Measurements from ENCODE around the gene RNF149. TPM values are rescaled to one million over a fixed set of nuclear protein-coding genes. Genes with fewer than 3 reads are reported as not detected.

The RNF149 gene
- total RNA-seq, 4 donors from 2014 or later, result 17.4 to 105 (median 82.0) TPM

GRCh38 chr2:101295895-101296294 lies 12.6 kb downstream of the RNF149 start:
- TF ChIP-seq, protein P1, sequence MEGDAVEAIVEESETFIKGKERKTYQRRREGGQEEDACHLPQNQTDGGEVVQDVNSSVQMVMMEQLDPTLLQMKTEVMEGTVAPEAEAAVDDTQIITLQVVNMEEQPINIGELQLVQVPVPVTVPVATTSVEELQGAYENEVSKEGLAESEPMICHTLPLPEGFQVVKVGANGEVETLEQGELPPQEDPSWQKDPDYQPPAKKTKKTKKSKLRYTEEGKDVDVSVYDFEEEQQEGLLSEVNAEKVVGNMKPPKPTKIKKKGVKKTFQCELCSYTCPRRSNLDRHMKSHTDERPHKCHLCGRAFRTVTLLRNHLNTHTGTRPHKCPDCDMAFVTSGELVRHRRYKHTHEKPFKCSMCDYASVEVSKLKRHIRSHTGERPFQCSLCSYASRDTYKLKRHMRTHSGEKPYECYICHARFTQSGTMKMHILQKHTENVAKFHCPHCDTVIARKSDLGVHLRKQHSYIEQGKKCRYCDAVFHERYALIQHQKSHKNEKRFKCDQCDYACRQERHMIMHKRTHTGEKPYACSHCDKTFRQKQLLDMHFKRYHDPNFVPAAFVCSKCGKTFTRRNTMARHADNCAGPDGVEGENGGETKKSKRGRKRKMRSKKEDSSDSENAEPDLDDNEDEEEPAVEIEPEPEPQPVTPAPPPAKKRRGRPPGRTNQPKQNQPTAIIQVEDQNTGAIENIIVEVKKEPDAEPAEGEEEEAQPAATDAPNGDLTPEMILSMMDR (IDR thresholded peaks at IDR 0.05), result no peak
- TF ChIP-seq POLR2A (IDR thresholded peaks at IDR 0.05), result no peak
- H3K9me3 ChIP-seq, result no peaks in the 10 kb centered on the region
- no peaks in the 10 kb centered on the region for H3K36me3 ChIP-seq
- DNase-seq, result no peak
- H3K27me3 ChIP-seq, result no peaks in the 10 kb centered on the region
- H3K4me1 ChIP-seq, result no peaks in the 10 kb centered on the region
- intact Hi-C loops (cut with DNase I; ENCODE audit: low total_unique reads), result no loop called here
- no peak overlapping the region for H3K27ac ChIP-seq
- no peak overlapping the region for H3K4me3 ChIP-seq

GRCh38 chr2:101294861-101295260 lies 13.6 kb downstream of the RNF149 start:
- intact Hi-C loops (cut with DNase I; ENCODE audit: low total_unique reads), result no loop called here
- Histone ChIP-seq H3K4me1 (no peaks in the 10 kb centered on the region), H3K4me3 (no peak overlapping the region), H3K27ac (no peak overlapping the region), H3K27me3 (no peaks in the 10 kb centered on the region), H3K9me3 (no peaks in the 10 kb centered on the region), H3K36me3 (no peaks in the 10 kb centered on the region)
- DNase-seq, result no peak
- TF ChIP-seq, protein P1 (IDR thresholded peaks at IDR 0.05), result no peak
- TF ChIP-seq POLR2A (IDR thresholded peaks at IDR 0.05), result no peak

GRCh38 chr2:101293544-101293943 lies 15.0 kb downstream of the RNF149 start:
- Histone ChIP-seq H3K36me3 (no peaks in the 10 kb centered on the region), H3K4me1 (no peaks in the 10 kb centered on the region), H3K27me3 (no peaks in the 10 kb centered on the region), H3K4me3 (no peak overlapping the region), H3K27ac (no peak overlapping the region), H3K9me3 (no peaks in the 10 kb centered on the region)
- intact Hi-C loops (cut with DNase I; ENCODE audit: low total_unique reads), result no loop called here
- no peak for DNase-seq
- no peak for TF ChIP-seq POLR2A (IDR thresholded peaks at IDR 0.05)
- TF ChIP-seq, protein P1 (IDR thresholded peaks at IDR 0.05), result no peak

DNA sequence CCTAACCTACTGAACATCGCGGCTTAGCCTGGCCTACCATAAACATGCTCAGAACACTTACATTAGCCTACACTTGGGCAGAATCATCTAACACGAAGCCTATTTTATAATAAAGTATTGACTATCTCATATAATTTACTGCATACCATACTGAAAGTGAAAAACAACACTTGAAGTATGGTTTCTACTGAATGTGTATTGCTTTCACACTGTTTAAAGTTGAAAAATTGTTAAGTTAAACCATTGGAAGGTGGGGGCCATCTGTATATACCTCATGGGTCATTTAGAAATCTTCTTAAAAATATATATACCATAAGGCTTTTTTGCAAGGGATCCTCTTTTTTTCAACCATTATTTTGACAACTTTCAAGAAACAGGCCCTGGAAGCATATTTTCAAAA lies 16.5 kb downstream of the RNF149 start:
- DNase-seq, result no peak
- no peak for TF ChIP-seq POLR2A (IDR thresholded peaks at IDR 0.05)
- TF ChIP-seq, protein P1 (IDR thresholded peaks at IDR 0.05), result no peak
- no peaks in the 10 kb centered on the region for H3K4me1 ChIP-seq
- H3K27ac ChIP-seq, result no peak overlapping the region
- no peaks in the 10 kb centered on the region for H3K36me3 ChIP-seq
- H3K9me3 ChIP-seq, result no peaks in the 10 kb centered on the region
- intact Hi-C loops (cut with DNase I; ENCODE audit: low total_unique reads), result no loop called here
- no peaks in the 10 kb centered on the region for H3K27me3 ChIP-seq
- H3K4me3 ChIP-seq, result no peak overlapping the region

DNA sequence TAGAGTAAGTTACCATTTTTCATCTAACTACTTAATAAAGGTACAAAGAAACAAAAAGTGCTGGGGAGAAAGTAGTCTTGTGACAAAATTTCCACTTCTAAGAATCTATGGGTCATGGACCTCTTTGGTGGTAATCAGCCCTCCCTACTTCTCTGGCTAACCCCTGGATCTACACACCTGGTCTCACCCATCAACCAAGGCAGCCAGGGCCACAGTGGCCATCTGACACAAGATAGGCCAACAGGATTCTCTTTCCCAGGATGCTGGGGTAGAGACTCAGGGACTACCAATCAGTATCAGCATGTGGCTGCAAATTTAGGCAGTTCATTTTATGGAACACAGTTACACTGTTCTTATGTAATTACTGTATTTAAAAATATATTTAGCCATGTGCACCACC lies 17.8 kb downstream of the RNF149 start:
- intact Hi-C loops (cut with DNase I; ENCODE audit: low total_unique reads), result no loop called here
- H3K4me3 ChIP-seq, result no peak overlapping the region
- H3K9me3 ChIP-seq, result no peaks in the 10 kb centered on the region
- no peak for DNase-seq
- no peaks in the 10 kb centered on the region for H3K27me3 ChIP-seq
- TF ChIP-seq, protein P1 (IDR thresholded peaks at IDR 0.05), result no peak
- TF ChIP-seq POLR2A (IDR thresholded peaks at IDR 0.05), result no peak
- no peaks in the 10 kb centered on the region for H3K36me3 ChIP-seq
- no peaks in the 10 kb centered on the region for H3K4me1 ChIP-seq
- no peak overlapping the region for H3K27ac ChIP-seq
